Measurements from ENCODE around the gene PRCC. TPM values are rescaled to one million over a fixed set of nuclear protein-coding genes. Genes with fewer than 3 reads are reported as not detected.

PRCC gene
- total RNA-seq, 1 donor from 2014 or later: 9.3 TPM

GRCh38 chr1:156795374-156795733 lies 28.0 kb downstream of the PRCC start:
- no peak for DNase-seq (ENCODE audit: low read depth in 2 of 2)

DNA sequence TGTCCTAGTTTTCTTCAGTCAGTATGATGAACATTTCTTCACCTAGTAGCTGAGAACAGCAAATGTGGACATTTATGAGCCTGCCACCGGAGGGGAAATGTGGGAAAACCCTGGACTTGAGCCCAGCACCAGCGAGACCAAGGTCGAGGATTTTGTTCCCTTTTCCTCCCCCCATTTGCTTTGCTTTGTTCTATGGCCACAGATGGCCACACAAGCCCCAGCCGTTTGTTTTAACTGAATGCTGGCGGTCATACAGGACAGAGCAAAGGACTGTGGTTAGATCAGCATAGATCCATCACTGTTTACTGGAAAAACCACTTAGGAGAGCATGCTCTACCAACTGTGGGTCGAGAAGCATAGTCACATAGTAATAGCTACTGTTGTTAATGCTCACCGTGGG lies 28.5 kb downstream of the PRCC start:
- DNase-seq (ENCODE audit: low read depth in 2 of 2): peak in 1 of 2 donors; percentile 61

GRCh38 chr1:156796340-156797097 lies 29.2 kb downstream of the PRCC start:
- no peak for DNase-seq (ENCODE audit: low read depth in 2 of 2)

DNA sequence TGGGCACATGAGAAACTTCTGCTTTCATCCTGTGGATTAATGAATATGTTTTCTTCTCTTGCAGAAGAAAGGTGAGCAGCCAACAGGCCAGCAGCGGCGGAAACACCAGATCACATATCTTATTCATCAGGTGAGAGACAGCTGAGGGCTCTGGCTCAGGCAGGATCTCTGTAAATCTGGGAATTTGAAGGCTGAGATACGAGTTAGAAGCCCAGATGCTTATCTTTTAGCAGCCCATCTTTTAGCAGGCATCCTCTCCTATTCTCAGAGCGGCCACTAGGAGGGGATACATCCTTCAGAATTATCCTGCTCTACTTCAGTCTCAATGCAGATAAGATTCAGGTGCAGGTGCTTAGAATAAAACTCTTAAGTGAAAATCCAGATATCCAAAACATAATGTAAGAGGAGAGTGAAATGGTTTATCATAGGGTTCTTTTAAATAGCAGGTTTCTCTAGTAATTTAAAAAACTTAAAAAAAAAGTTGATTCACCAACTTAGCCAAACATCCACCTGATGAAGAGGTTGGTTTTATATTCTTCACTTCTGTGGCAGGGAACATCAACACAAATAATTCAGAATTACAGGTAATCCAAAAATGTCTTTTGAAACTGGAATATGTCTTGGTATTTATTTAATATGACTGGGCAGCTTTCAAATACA lies 30.0 kb downstream of the PRCC start:
- DNase-seq (ENCODE audit: low read depth in 2 of 2): peak; percentile 64 to 70

DNA sequence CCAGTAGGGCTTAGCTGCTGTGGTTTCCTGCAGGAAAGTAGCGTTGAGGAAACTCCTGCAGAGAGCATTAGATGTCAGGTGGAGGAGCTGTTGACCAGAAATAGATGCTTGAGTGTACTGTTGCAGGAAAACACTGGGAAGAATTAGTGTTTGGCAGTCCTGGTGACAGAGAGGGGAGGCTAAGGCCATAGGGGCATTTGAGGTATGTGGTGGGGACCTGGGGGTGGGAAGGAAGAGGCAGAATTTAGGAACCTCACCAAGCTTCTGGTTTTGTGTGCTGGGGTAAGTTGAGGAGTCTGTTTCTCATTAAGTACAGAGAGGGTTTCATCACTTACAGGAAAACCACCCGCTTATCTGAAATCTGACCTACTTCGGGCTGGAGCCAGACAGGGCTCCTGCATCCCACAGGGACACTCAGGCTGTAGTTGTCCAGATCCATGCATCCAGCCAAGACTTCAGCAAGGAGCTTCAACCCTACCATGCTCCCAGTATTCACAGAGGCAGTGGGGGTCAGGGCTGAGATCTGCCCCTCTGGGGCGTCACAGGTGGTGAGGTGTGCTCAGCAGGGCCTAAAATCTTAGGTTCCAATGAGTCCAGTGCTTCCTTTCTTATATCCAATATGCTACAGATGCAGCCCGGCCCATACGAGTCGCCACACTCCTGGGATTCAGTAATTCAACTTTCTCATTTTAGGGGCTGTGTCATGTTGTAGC lies 34.2 kb downstream of the PRCC start:
- peak in 1 of 2 donors; percentile 21 for DNase-seq (ENCODE audit: low read depth in 2 of 2)

- DNase-seq (ENCODE audit: low read depth in 2 of 2): no peak
These were observed 35.1 kb downstream of the PRCC start for GRCh38 chr1:156802421-156802935.

DNA sequence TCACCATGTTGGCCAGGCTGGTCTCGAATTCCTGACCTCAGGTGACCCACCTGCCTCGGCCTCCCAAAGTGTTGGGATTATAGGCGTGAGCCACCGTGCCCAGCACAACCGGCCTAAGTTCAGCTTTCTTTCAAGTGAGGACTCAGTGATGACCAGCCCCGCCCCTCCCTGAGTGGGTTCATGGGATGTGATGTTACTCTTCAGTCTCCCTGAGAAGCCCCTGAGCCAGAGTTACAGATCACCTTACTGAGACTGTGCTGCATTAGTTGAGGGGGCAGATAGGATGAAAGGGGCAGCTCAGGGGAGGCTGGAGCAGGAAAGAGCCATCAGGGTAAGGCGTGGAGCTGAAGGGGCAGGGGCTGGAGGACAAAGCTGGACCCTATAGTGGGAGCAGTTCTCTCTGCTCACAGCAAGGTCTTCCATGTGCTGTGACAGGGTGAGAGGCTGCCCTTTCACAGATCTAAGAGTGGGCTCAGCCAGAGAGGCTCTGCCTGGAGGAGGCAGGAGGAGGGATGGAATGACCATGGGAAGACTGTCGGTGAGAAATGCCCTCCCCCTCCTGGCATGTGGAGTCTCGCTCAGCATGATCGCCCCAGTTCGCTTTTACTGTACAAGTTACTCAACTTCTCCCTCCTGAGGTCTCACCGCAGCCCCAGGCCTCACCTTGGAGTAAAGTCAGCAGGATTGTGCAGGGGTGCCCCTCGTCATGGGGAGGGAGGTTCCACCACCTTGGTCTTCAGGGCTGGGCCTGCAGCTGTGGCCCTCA lies 35.9 kb downstream of the PRCC start:
- DNase-seq (ENCODE audit: low read depth in 2 of 2): no peak

DNA sequence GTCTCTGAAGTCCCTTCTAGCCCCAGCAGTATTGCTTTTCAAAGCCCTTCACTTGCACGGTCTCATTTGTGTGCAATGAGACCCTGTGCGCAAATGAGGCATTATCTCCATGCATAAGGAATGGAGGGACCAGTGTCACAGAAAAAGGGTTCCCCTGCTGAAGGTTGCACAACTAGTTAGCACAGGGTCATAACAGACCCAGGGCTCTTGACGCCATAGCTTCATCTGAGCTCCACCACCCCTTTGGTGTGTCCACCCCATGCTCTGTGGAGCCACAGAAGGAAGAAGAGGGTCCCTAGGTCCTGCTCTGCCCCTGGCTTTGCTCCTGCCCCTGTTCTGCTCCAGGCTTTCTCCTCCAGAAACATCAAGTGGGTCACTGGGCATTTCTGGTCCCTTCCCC lies 36.7 kb downstream of the PRCC start:
- no peak for DNase-seq (ENCODE audit: low read depth in 2 of 2)

GRCh38 chr1:156804572-156805243 lies 37.4 kb downstream of the PRCC start:
- peak in 1 of 2 donors; percentile 24 for DNase-seq (ENCODE audit: low read depth in 2 of 2)

DNA sequence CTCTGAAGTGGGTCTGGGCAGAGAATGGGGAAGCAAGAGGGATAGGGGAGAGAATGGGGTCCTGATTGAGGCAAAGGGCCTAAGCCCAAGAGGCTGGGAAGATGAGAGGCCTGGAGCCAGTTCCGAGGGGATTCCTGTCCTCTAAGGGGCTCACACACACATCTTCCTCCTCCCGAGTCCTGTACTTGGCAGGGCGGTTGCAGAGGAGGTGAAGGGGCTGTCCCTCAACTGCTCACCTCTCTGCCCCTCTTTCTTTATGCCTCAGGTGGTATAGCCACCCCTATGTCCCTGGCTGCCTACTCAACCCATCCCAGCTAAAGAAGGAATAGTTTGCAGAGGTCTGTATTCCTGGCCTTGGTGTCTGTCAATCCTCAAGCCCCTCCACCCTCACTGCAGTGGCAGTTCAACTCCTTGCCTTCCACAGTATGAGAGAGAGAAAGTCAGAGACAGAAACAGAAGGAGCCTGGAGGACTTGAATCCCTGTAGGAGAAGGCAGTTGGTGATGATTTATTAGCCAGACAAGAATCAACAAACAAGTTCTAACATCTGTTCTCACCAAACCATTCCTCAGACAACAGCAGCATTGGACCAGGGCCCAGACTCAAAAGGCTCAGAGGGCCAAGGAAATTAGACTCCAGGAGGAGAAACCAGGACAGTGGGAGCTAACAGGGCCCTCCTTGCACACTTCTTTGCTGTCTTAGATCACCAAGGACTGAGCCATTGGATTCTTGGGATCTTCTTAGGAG lies 38.6 kb downstream of the PRCC start:
- DNase-seq (ENCODE audit: low read depth in 2 of 2): peak in 1 of 2 donors; percentile 66

DNA sequence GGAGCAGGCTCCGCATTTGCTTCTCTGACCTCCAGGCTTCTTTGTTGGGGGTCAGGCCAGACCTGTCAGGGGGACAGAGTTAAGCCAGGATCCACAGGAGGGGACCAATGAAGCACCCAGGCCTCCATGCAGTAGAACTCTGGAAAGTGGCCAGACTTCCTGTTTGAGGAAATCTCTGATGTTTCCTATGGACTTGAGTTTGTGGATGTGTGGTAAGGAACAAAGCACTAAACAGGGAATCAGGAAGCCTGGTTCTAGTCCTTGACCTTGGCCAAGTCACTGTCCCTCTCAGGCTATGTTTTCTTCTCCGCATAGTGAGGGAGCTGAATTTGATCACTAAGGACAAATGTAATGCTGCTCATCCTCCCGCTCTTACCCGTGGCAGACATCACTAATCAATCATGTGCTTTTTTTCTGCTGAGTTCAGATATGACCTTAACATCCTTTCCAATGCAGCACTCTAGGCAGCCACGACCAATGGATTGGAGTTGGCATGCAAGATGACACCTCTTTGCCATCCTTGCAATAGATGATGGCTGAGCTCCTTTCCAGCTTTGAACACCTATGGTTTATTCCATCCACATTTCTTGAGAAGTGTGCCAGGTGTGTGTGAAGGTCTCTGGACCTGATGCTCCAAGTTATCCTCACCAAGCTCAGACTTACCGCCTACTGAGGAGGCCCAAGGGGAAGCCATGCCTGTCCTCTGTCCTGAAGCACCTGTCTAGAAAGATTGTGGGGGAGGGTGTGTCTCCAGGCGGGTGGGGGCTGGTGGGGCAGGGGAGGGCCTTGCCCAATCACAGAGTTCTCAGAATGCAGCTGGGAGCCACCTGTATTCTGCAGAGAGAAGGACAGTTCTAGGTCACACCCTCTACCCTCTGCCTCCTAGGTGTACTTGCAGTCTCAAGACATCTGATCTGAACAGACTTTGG lies 39.4 kb downstream of the PRCC start:
- DNase-seq (ENCODE audit: low read depth in 2 of 2): peak; percentile 16 to 70

GRCh38 chr1:156807627-156808026 lies 40.3 kb downstream of the PRCC start:
- DNase-seq (ENCODE audit: low read depth in 2 of 2): no peak

DNA sequence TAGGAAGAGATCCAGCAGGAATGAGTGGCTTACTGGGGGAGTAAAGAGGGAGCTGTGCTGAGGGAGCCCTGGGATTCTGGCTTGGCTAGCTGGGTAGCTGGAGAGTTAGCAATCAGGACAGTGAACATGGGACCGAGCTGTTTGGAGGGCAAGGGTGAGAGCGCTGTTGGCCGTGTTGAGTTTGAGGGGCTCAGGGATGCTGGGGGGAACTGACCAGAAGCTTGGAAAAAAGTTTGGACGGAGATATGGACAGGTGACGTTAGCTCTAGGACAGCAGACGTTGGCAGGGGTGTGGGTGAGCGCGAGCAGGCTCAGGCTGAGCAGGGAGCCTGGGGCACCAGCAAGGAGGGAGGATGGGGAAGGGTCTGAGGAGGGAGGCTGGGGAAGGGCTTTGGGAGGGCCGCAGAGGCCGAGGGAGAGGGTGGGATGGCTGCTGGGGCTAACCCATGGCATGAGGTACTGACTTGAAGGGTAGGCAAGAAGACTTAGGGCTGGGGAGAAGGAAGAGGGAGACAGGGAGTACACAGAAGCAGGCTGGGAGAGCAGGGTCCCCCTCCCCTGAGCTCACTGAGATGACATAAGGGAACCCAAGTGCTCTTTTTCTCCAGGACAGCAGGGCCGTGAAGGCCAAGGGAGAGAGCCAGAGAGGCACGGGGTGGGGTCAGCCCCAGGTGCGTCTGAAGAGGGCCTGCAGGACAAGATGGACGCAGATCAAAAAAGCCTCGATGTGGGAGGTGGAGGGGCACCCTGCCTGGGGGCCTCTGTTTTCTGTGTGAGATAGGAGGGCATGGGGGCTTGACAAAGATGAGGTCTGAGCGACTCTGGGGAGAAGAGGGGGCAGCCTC lies 41.1 kb downstream of the PRCC start:
- DNase-seq (ENCODE audit: low read depth in 2 of 2): no peak

- DNase-seq (ENCODE audit: low read depth in 2 of 2): no peak
These were observed 41.9 kb downstream of the PRCC start for GRCh38 chr1:156809281-156809680.

- DNase-seq (ENCODE audit: low read depth in 2 of 2): no peak
These were observed 42.5 kb downstream of the PRCC start for GRCh38 chr1:156809711-156810366.

DNA sequence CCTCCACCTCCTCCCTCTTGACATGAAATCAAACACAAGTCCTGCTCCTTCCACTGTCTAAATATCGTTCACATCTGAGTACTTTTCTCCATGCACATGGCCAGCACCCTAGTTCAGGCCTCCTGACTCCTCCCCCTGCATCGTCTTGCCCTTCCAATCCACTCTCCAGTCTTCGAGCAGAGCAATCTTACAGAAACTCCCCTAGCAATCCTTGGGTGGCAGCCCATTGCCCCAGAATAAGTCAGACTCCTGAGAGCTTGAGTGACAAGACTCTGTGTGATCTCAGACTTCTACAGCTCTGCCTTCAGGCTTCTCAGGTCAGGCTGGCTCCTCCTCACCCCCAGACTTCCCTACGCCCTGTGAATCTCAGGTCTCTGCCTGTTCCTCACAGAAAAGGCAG lies 43.8 kb downstream of the PRCC start:
- DNase-seq (ENCODE audit: low read depth in 2 of 2): no peak

DNA sequence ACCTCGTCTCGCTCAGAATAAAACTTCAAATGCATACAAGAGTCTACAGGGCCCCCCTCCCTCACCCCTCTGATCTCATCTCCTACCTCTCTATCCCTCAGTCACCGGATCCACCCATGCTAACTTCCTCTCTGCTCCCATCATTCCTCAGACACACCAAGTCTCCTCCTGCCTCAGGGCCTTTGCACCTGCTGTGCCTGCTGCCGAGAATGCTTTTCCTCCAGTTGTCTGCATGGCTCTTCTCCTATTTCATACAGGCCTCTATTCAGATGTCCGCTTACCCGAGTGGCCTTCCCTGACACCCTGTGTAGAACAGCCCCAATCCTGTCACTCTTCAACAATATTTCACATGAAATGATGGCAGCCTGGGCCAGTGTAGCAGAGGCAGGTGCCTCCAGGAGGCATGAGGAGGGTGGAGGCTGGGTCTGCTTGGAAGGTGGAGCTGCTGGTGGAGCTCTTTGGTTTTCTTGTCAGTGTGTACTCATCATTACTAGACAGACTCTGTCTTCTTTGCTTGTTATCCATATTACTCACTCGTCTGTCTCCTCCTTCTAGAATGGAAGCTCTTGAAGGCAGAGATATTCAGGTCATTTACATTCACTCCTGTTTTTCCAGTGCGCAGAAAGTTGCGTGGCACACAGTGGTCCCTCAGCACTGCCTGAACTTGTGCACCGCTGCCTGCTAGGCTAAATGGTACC lies 45.1 kb downstream of the PRCC start:
- no peak for DNase-seq (ENCODE audit: low read depth in 2 of 2)
